IMR-90 (cell line): ENCODE results near the gene COLEC12. TPM values are rescaled to one million over a fixed set of nuclear protein-coding genes. Genes with fewer than 3 reads are reported as not detected.

Experiments used
- ATAC-seq: fragments of 200-7000 bp; cut with Tn5 transposase; 2 replicates; pipeline ENCODE4 v1.9.1; 2020; ENCODE audit warnings: low read depth, mild to moderate bottlenecking, moderate library complexity
- BruUV-seq: library from RNA; stranded (reverse); fragments of 400-500 nt; replicated peaks from 2 replicates; lab custom pipeline; 2021; lab: Mats Ljungman, UMichigan
- CTCF ChIA-PET: fragments of 300-600 bp; formaldehyde crosslinking; extraction: SDS; loops from one replicate; lab custom pipeline; 2021; ENCODE audit warnings: antibody characterized with exemption; lab: Yijun Ruan, JAX
- POLR2A ChIA-PET: fragments of 300-600 bp; sonication (Branson Sonifier 250); formaldehyde crosslinking; loops from one replicate; lab custom pipeline; 2022; ENCODE audit warnings: antibody characterized with exemption; ENCODE audit not compliant: unreplicated experiment; lab: Charles Lee
- DNase-seq: peaks from one replicate; pipeline ENCODE4 v3.0.0; 2013
- H2AFZ ChIP-seq: replicated peaks from 2 replicates; pipeline ENCODE3; 2013; ENCODE audit warnings: low read length, mild to moderate bottlenecking; ENCODE audit not compliant: poor library complexity
- H2AK5ac ChIP-seq: 2 replicates; pipeline ENCODE4 v1.6.1; 2013; ENCODE audit warnings: low read depth, low read length, inconsistent platforms
- H2AK9ac ChIP-seq: replicated peaks from 2 replicates; pipeline ENCODE3; 2013; ENCODE audit warnings: mild to moderate bottlenecking, low read depth, low read length, moderate library complexity; ENCODE audit not compliant: poor library complexity
- H2BK120ac ChIP-seq: 2 replicates; pipeline ENCODE4 v1.6.1; 2013; ENCODE audit warnings: low read depth, low read length, inconsistent platforms
- H2BK15ac ChIP-seq: 3 replicates; pipeline ENCODE4 v1.6.1; 2013; ENCODE audit warnings: low read depth, low read length, inconsistent platforms
- H2BK20ac ChIP-seq: 2 replicates; pipeline ENCODE4 v1.6.1; 2013; ENCODE audit warnings: low read depth, mild to moderate bottlenecking, inconsistent platforms, low read length, moderate library complexity
- H2BK5ac ChIP-seq: 2 replicates; pipeline ENCODE4 v1.6.1; 2013; ENCODE audit warnings: mild to moderate bottlenecking, low read depth, low read length, inconsistent platforms; ENCODE audit not compliant: poor library complexity, severe bottlenecking
- H3K14ac ChIP-seq: replicated peaks from 2 replicates; pipeline ENCODE4 v1.6.1; 2013; ENCODE audit warnings: low read depth, low read length, inconsistent platforms
- H3K18ac ChIP-seq: 2 replicates; pipeline ENCODE4 v1.6.1; 2013; ENCODE audit warnings: low read depth, low read length, control low read depth
- H3K23ac ChIP-seq: 2 replicates; pipeline ENCODE4 v1.6.1; 2013; ENCODE audit warnings: low read depth, low read length, inconsistent platforms
- H3K27ac ChIP-seq: 2 replicates; pipeline ENCODE4 v1.5.1; 2013; ENCODE audit warnings: mild to moderate bottlenecking, control low read depth, low read length; ENCODE audit not compliant: insufficient read depth
- H3K27me3 ChIP-seq: 2 replicates; pipeline ENCODE4 v1.6.1; 2013; ENCODE audit warnings: low read length; ENCODE audit not compliant: control insufficient read depth, insufficient read depth
- H3K36me3 ChIP-seq: 2 replicates; pipeline ENCODE4 v1.6.1; 2013; ENCODE audit warnings: low read length, mixed read lengths; ENCODE audit not compliant: control insufficient read depth, insufficient read depth
- H3K4ac ChIP-seq: 2 replicates; pipeline ENCODE4 v1.6.1; 2013; ENCODE audit warnings: low read depth, low read length, inconsistent platforms
- H3K4me1 ChIP-seq: 2 replicates; pipeline ENCODE4 v1.6.1; 2013; ENCODE audit warnings: low read length, mixed read lengths; ENCODE audit not compliant: control insufficient read depth, insufficient read depth
- H3K4me2 ChIP-seq: 2 replicates; pipeline ENCODE4 v1.6.1; 2013; ENCODE audit warnings: low read depth, mild to moderate bottlenecking, control low read depth, low read length, moderate library complexity
- H3K4me3 ChIP-seq: 2 replicates; pipeline ENCODE4 v1.5.1; 2013; ENCODE audit warnings: low read depth, mild to moderate bottlenecking, control low read depth, low read length, moderate library complexity; ENCODE audit not compliant: insufficient read depth
- H3K56ac ChIP-seq: 2 replicates; pipeline ENCODE4 v1.6.1; 2013; ENCODE audit warnings: low read length, inconsistent platforms; ENCODE audit not compliant: insufficient read depth; ENCODE audit errors: extremely low read depth
- H3K79me1 ChIP-seq, 2 experiments: 2 replicates each; pipeline ENCODE4 v1.6.1; 2013; ENCODE audit warnings: low read length in 2 of 2, inconsistent platforms in 1 of 2, low read depth in 1 of 2
- H3K9ac ChIP-seq: 2 replicates; pipeline ENCODE4 v1.6.1; 2013; ENCODE audit warnings: low read depth, low read length, control low read depth
- H3K9me1 ChIP-seq: 2 replicates; pipeline ENCODE4 v1.6.1; 2013; ENCODE audit warnings: low read length, inconsistent platforms; ENCODE audit not compliant: insufficient read depth
- H3K9me3 ChIP-seq: 2 replicates; pipeline ENCODE4 v1.6.1; 2013; ENCODE audit warnings: low read length; ENCODE audit not compliant: control insufficient read depth, insufficient read depth
- H4K20me1 ChIP-seq: 2 replicates; pipeline ENCODE4 v1.6.1; 2013; ENCODE audit warnings: low read length, inconsistent platforms; ENCODE audit not compliant: insufficient read depth
- H4K5ac ChIP-seq: 2 replicates; pipeline ENCODE4 v1.6.1; 2013; ENCODE audit warnings: mild to moderate bottlenecking, low read depth, low read length, control low read depth
- H4K8ac ChIP-seq, 2 experiments: 2 replicates each; pipeline ENCODE4 v1.6.1; 2013; ENCODE audit warnings: low read depth in 2 of 2, low read length in 2 of 2, control low read depth in 1 of 2, inconsistent platforms in 1 of 2
- H4K91ac ChIP-seq: 2 replicates; pipeline ENCODE4 v1.6.1; 2013; ENCODE audit warnings: low read depth, low read length, inconsistent platforms; ENCODE audit not compliant: insufficient read depth
- CEBPB ChIP-seq: IDR thresholded peaks from 2 replicates; pipeline ENCODE4 v1.6.1; 2012; ENCODE audit warnings: low read depth, low read length, improper control_type of control experiment
- RFX5 ChIP-seq: IDR thresholded peaks from 2 replicates; pipeline ENCODE4 v1.8.0; 2012; ENCODE audit warnings: low read depth, mild to moderate bottlenecking, low read length, moderate library complexity
- WGBS, 2 experiments: methylation state at CpG; one replicate each; pipeline versions ENCODE4 v1.1.5 to v1.1.7; 2013; ENCODE audit warnings: missing lambda C conversion rate in 2 of 2; ENCODE audit not compliant: insufficient read length in 1 of 2; ENCODE audit errors: extremely low coverage in 2 of 2; 5-methylcytosine and 5-hydroxymethylcytosine counted together
- dilution Hi-C: fragments of 300-500 bp; cut with HindIII; formaldehyde crosslinking; loops from one replicate; pipeline ENCODE4 v1.14.3; 2018; ENCODE audit warnings: low sequenced_read_pairs; ENCODE audit not compliant: unreplicated experiment
- in situ Hi-C: fragments of 300-500 bp; cut with MboI; formaldehyde crosslinking; loops from 3 replicates; pipeline ENCODE4 v1.14.3; 2019; ENCODE audit warnings: low sequenced_read_pairs, inconsistent platforms, mixed read lengths
- intact Hi-C: fragments of 100-400 bp; cut with micrococcal nuclease; formaldehyde crosslinking; loops from 2 replicates; pipeline ENCODE4 v1.10.0; 2022
- polyA plus RNA-seq, 3 experiments: library from polyadenylated mRNA; depleted of rRNA; stranded (reverse); fragments of >200 nt; gene quantifications; 2 replicates each; pipeline ENCODE4 v1.2.3, GENCODE V29; 2012; ENCODE audit warnings: low replicate concordance in 1 of 3
- total RNA-seq: library from RNA; depleted of rRNA; stranded (reverse); fragments of >200 nt; gene quantifications from 2 replicates; pipeline ENCODE4 v1.2.3, GENCODE V29; 2012

The COLEC12 gene
- total and polyA plus RNA-seq, 2 of the 4 experiments (the other 2 are of a cell fraction) = 1.0 to 2.3 TPM

DNA sequence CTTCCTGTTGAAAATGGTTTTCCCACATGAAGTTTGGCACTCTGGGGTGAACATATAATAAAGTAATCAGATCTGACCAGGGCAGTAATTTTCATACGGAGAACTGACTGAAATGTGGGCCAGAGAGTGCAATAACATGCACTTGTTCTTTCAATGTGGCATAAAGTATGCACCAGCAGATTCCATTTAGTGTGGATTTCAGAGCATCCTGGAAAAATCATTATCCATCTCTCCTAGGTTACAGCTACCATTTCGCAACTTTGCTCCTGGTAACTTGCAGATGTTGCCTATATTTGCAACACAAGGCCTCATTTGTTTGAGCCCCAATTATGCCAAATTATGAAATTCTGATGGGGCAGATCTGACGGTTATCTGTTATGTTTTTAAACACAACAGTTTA is 55.4 kb downstream of the COLEC12 start:
- Histone ChIP-seq H2AK5ac (no peak overlapping the region), H4K8ac (no peak overlapping the region), H4K20me1 (no peaks in the 10 kb centered on the region), H4K91ac (no peak overlapping the region), H4K5ac (no peak overlapping the region), H3K4ac (no peak overlapping the region), H3K4me2 (no peak overlapping the region), H3K9me1 (no peaks in the 10 kb centered on the region), H3K18ac (no peak overlapping the region), H3K4me1 (peaks cover 3% of the 10 kb centered on the region; the same call in 1 of the 2 replicates), H3K56ac (no peak overlapping the region), H3K79me1 (no peaks in the 10 kb centered on the region), H3K14ac (no peak overlapping the region), H3K27me3 (no peaks in the 10 kb centered on the region; the same call in 1 of the 2 replicates), H2BK120ac (no peak overlapping the region), H2BK15ac (no peak overlapping the region), H3K23ac (no peak overlapping the region), H2BK5ac (no peak overlapping the region), H2BK20ac (no peak overlapping the region), H3K36me3 (no peaks in the 10 kb centered on the region), H3K4me3 (no peak overlapping the region), H3K27ac (no peak overlapping the region), H2AFZ (no peak overlapping the region), H3K9ac (no peak overlapping the region), H2AK9ac (no peak overlapping the region), H3K9me3 (no peaks in the 10 kb centered on the region)
- dilution Hi-C loops (no loop called here), intact Hi-C loops (no loop called here), in situ Hi-C loops (no loop called here)
- no peak for ATAC-seq
- TF ChIP-seq RFX5 (no peak), CEBPB (peak; percentile 71)
- ChIA-PET POLR2A (no interaction called here), CTCF (no interaction called here)
- DNase-seq = no peak
- no TSS peak for BruUV-seq
- 100% methylated on average over 1 of the region's 3 CpGs; no CpG with 5 or more reads in 1 of the 2 experiments for WGBS, 2 experiments
